WERI-Rb-1 (cell line): ENCODE data around the gene ENOX1.

Experiments
- DNase-seq: peaks from one replicate; pipeline ENCODE4 v3.0.0-alpha.2; 2020
- H3K27ac ChIP-seq: fragments of 250-450 bp; sonication (Bioruptor Pico); 2 replicates; pipeline ENCODE4 v1.5.1; 2020; ENCODE audit warnings: mild to moderate bottlenecking, moderate library complexity
- H3K27me3 ChIP-seq: fragments of 250-450 bp; sonication (Bioruptor Pico); 2 replicates; pipeline ENCODE4 v1.5.1; 2021; ENCODE audit warnings: mild to moderate bottlenecking, low read depth, moderate library complexity; ENCODE audit not compliant: insufficient read depth, severe bottlenecking
- H3K36me3 ChIP-seq: fragments of 250-450 bp; sonication (Bioruptor Pico); 2 replicates; pipeline ENCODE4 v1.5.1; 2020; ENCODE audit warnings: mild to moderate bottlenecking, moderate library complexity
- H3K4me3 ChIP-seq: 2 replicates; pipeline ENCODE4 v1.5.1; 2011; ENCODE audit warnings: low read depth, mild to moderate bottlenecking, control low read depth, low read length
- H3K9me3 ChIP-seq: fragments of 250-450 bp; sonication (Bioruptor Pico); 2 replicates; pipeline ENCODE4 v1.5.1; 2021; ENCODE audit warnings: mild to moderate bottlenecking, moderate library complexity; ENCODE audit not compliant: severe bottlenecking
- TF ChIP-seq, protein P1 (sequence below): IDR thresholded peaks from 2 replicates; pipeline ENCODE4 v1.5.1; 2011; ENCODE audit warnings: low read depth, mild to moderate bottlenecking, control low read depth, inconsistent platforms, low read length

ENOX1 gene

DNA sequence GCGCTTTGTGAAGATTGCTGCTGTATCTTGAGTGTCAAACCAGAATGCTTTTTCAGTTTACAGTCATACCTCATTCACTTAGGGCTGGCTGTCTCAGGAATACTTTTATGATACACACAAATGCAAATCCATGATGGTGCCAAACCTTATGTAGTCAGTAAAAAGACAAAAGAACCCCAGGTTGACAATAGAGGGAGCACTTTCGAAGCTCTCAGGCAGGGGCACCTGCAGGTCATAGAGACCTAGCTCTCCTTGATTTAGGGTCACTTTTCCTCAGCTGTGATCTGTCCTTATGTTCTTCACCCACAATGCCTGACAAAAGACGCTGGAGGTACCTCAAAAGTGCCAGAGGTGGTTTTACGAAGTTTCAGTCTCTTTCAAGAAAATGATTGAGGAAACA lies 591.2 kb downstream of the ENOX1 start:
- Histone ChIP-seq H3K36me3 (no peaks in the 10 kb centered on the region), H3K9me3 (no peaks in the 10 kb centered on the region), H3K27me3 (no peaks in the 10 kb centered on the region), H3K4me3 (no peak overlapping the region), H3K27ac (no peak overlapping the region)
- TF ChIP-seq, protein P1, sequence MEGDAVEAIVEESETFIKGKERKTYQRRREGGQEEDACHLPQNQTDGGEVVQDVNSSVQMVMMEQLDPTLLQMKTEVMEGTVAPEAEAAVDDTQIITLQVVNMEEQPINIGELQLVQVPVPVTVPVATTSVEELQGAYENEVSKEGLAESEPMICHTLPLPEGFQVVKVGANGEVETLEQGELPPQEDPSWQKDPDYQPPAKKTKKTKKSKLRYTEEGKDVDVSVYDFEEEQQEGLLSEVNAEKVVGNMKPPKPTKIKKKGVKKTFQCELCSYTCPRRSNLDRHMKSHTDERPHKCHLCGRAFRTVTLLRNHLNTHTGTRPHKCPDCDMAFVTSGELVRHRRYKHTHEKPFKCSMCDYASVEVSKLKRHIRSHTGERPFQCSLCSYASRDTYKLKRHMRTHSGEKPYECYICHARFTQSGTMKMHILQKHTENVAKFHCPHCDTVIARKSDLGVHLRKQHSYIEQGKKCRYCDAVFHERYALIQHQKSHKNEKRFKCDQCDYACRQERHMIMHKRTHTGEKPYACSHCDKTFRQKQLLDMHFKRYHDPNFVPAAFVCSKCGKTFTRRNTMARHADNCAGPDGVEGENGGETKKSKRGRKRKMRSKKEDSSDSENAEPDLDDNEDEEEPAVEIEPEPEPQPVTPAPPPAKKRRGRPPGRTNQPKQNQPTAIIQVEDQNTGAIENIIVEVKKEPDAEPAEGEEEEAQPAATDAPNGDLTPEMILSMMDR = no peak
- no peak for DNase-seq

DNA sequence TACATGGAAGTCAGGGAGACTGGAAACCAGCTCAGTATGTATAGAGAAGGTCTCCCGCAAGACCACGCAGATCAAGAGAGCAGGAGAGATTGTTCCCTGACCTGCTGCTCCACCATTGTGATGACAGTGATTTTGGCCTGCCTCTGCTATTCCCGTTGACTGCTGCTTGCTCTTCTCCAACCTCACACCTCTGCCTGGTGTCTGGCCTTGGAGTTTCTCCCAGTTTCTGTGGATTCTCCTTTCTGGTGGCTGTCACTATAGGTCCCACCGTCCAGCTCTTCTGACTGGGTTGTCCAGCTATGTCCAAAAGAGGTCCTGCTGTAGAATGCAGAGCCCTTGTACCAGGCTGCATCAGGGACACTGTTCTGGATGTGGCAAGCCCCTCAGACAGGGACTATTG lies 591.7 kb downstream of the ENOX1 start:
- Histone ChIP-seq H3K27me3 (no peaks in the 10 kb centered on the region), H3K36me3 (no peaks in the 10 kb centered on the region), H3K27ac (no peak overlapping the region), H3K4me3 (no peak overlapping the region), H3K9me3 (no peaks in the 10 kb centered on the region)
- TF ChIP-seq, protein P1 = no peak
- DNase-seq = no peak

DNA sequence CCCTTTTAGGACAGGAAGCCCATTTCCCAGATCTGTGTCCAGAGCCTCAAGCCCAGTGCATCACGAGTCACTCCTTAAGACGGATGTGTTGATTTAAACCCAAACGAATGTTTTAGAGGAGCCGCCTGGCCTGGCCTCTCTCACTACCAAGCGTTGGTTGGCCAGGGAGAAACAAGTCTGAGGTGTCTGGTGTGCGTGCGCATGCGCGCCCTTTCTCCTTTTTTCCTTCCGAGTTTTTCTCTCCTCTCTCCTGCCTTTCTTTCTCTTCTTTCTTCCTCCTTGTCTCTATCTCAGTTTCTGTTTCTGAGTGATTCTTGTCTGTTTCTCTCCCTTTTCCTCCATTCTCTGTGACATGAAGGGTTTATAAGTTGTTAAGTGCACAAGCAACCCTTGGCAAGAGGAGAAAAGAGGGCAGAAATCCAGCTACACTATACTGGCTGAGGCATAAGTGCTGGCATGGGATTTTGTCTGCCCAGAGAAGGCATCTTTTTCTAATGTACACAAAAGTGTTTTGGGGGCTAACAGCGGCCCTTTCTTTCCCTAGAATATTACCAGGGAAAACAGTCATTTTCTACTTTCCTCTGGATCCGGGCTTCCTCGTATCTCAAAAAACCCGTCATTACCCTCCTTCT lies 592.9 kb downstream of the ENOX1 start:
- Histone ChIP-seq H3K4me3 (no peak overlapping the region), H3K9me3 (no peaks in the 10 kb centered on the region), H3K36me3 (no peaks in the 10 kb centered on the region), H3K27me3 (no peaks in the 10 kb centered on the region), H3K27ac (no peak overlapping the region)
- DNase-seq = no peak
- TF ChIP-seq, protein P1 = no peak

DNA sequence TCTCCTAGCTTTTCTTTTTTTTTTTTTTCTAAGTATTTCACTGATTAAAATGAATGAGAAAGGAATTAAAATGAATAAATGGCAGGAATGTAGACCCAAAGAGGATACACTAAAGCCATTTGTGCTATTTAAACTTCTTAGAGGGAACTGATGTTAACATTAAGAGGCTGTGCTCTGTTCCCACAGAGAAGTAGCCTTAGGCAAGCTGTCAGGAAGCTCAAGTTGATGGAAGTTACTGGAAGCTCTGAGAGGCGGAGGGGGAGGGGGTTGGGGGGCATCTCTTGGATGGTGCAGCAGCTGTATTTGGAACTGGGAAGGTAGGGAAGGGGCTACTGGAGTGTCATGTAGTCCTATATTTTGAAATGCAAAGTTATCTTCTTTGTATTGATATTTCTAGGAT lies 595.2 kb downstream of the ENOX1 start:
- H3K36me3 ChIP-seq = no peaks in the 10 kb centered on the region
- no peak for DNase-seq
- H3K27ac ChIP-seq = no peak overlapping the region
- no peaks in the 10 kb centered on the region for H3K9me3 ChIP-seq
- no peak overlapping the region for H3K4me3 ChIP-seq
- H3K27me3 ChIP-seq = no peaks in the 10 kb centered on the region
- TF ChIP-seq, protein P1 = no peak

DNA sequence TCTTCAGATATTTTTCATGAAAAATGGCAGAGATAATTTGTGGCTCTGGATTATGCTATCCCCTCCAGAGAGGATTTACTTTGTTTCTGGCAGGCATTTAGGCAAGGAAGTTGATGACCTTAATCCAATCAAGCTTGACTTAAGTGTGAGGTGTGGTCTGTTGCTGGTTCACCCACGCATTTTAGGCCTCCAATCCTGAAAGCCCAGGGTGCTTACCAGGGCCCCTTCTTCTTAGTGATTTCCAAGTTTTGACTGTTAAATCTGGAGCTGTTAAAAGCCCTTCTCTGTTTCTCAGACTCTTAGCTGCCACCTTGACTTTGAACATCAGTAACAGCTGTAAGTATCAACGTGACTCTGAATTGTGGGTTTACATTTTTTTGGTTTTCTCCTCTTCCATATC lies 601.5 kb downstream of the ENOX1 start:
- DNase-seq = no peak
- TF ChIP-seq, protein P1 = no peak
- Histone ChIP-seq H3K27ac (no peak overlapping the region), H3K27me3 (no peaks in the 10 kb centered on the region), H3K36me3 (no peaks in the 10 kb centered on the region), H3K9me3 (no peaks in the 10 kb centered on the region), H3K4me3 (no peak overlapping the region)

DNA sequence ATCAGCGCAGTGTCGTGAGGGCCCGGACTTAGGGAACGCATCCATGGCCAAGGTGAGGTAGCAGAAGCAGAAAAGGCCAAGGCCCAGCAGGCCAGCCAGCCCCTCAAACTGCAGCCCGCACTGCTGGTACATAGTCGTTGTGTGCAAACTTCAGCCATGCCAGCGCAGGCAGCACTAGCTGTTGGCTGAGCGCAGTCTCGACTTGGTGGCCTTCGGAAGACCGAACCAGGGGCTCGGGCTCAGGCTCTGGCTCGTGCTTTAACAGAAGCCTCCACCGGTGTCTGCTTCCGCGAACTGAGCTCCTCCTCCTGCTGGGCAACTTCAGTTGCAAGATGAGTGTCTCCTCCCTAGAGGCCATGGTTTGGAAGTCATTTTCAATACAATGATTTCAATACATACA lies 605.9 kb downstream of the ENOX1 start:
- Histone ChIP-seq H3K9me3 (no peaks in the 10 kb centered on the region), H3K36me3 (no peaks in the 10 kb centered on the region), H3K4me3 (no peak overlapping the region), H3K27ac (no peak overlapping the region), H3K27me3 (no peaks in the 10 kb centered on the region)
- TF ChIP-seq, protein P1 = no peak
- no peak for DNase-seq
